HG03460 (cell line): ENCODE results near the gene PIM1.

Experiments used
- ATAC-seq: cut with Tn5 transposase; IDR thresholded peaks from one replicate; pipeline ENCODE4 v1.9.1; 2021; ENCODE audit not compliant: unreplicated experiment

The PIM1 gene

DNA sequence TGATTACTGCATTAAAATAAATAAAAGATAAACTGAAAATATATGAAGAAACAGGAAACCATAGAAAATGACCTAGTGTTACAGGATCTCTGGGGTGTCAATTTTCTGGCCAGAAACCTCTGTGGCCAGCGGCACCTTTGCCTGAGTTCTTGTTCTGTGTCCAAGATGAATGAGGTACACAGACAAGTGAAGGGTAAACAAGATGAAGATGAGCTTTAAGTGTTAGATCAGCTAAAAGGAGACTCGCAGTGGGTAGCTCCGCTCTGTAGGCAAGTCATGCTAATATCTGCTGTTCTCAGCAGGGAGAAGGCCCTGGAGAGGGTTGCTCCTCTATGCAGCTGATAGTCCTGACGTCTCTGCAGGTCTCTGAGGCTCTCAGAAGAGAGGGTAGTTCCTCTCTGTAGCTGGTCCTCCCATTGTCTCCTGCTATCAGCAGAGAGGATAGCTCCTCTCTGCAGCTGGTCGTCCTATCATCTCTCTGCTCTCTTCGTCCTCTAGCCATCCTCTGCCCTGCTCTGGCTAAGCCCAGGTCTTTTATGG, 51.7 kb downstream of the PIM1 start:
- ATAC-seq = peak; percentile 13

DNA sequence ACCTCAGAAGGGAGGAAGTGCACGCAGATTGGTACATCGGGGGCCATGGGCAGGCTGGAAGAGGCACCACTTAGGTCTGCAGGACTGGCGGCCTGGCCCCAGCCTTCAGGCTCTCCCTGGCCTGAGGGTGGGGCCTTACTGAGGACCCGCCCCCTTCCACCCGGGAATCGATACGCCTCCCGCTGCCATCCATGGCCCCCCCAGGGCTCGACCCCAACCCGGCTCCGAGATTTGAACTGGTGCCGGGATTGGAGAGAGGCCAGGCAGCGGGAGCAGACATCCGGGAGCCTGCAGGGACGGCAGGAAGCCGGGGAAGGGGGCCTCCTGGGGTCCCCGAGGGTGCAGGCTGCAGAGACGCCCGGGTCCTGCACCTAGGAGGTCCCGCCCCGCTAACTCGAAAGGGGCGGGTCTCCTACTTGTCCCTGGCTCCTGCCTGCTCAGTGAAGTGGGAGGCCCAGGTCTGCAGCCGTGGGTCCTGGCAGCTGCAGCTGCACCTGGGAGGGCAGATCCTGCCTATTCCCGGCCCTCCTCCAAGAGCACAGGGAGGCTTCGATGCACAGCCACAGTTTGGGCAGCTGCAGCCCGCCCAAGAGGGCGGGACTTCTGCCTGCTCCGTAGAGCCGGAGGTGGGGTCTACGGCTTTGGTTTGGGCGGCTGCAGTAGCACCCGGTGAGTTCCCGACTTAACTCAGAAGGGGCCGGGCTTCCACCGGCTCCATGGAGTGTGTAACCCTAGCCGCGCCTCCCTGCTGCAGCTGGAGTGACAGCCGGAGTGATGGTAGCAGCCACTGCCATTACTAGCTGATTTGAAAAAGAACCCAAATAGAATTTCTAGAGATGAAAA, 52.4 kb downstream of the PIM1 start:
- ATAC-seq = peak; percentile 85

DNA sequence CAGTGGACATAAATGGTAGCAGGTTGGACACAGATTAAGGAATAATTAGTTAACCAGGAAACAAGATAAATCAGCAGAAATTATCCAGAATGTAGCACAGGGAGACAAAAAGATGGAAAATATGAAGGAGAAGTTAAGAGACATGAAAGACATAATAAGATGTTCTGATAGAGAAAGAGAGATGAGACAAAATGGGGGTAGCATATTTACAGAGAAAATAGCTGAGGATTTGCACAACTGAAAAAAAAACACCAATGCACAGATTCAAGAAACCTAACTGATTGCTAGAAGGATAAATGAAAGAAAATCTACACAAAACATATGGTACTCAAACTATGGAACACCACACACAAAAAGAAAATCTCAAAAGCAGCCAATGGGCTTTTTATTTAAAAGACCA, 53.0 kb downstream of the PIM1 start:
- ATAC-seq = no peak
